Stimulated activated CD4-positive, alpha-beta T cell treated with anti-CD3 and anti-CD28 coated beads, Interleukin-15, amount 100 ng/mL, for 1 hour (primary cell): ENCODE results near the gene DLG2.
"Not testable (repeated sequence)": the region's sequence is repeated elsewhere in the genome, so short reads cannot be mapped to it uniquely, and the experiment has no call there.

ENCODE experiments used
- DNase-seq, 2 donors: peaks; one replicate each; pipeline ENCODE4 v3.0.0-alpha.2; 2020; ENCODE audit warnings: low read depth in 1 of 2, low spot score in 1 of 2

DLG2 gene

GRCh38 chr11:85346484-85346883, 280.7 kb downstream of the DLG2 start:
- no peak for DNase-seq

DNA sequence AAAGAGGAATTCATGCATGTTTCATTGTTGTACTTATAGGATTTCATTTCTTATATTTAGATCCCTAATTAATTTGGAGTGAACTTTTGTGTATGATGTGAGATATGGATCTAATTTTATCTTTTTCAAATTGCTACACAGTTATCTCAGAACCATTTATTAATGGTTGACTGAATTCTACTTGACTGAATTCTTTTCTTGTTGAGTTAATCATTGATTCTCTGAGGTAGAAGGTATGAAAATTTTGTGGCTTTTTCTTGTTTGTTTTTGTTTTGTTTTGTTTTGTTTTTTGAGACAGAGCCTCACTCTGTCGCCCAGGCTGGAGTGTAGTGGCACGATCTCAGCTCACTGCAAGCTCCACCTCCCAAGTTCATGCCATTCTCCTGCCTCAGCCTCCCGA, 286.3 kb downstream of the DLG2 start:
- DNase-seq, result not testable (repeated sequence)

DNA sequence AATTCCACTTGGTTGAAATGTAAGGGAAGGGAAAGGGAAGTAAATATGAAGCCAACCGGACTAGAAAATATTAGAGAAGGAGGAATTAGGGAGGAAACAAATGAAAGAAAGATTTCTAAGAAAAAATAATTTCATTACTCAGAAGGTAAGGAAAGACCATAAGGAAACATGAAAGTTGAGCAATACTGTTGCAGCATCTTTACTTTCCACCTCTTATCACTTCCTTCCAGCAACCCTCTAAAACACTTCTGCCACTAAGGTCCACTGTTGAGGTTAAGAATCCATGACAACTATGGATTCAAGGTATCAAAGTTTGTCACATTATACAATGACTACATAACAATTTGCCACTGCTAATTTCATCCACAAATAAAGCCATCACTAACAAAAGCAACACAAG, 308.6 kb downstream of the DLG2 start:
- DNase-seq, result no peak

DNA sequence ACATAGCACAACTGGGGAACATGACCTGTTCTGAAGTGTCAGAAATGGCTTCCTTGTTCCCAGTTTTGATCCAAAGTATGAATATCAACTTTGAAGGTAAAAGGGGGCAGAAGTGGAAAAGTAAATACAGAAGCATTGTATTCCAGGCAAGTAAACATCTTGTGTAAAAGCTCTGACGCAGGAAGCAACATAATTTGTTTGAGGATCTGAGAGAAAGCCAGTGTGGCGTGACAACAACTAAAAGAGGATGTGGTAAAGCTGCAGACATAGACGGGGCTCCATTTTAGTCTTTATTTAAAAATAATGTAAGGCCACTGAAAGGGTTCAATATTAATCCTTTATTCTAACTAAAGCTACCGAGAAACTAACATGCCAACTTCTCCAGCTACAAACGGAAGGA, 310.2 kb downstream of the DLG2 start:
- DNase-seq, result no peak

- no peak for DNase-seq
Observed at GRCh38 chr11:85313741-85314140, 313.4 kb downstream of the DLG2 start.

DNA sequence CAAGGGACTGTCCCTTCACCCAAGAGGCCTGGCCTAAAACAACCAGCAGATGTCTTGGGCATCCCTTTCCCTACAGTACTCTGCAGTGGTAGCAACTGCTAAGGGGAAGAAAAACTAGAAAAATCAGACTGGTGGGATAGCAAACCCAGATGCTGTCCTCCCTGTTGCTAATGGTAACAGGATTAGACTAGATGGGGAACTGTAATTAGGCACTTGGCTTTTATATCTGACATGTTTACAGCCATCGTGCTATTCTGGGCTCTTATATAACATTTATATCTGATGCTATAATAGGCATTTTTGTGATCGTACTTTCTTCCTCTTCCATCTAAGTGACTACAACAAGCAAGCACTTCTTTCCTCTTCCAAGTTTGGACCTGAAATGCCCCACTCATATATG, 316.7 kb downstream of the DLG2 start:
- no peak for DNase-seq

GRCh38 chr11:85307366-85307765, 319.8 kb downstream of the DLG2 start:
- DNase-seq, result no peak

GRCh38 chr11:85301895-85302678, 325.1 kb downstream of the DLG2 start:
- no peak for DNase-seq

- DNase-seq, result no peak
Observed at GRCh38 chr11:85299258-85299942, 327.7 kb downstream of the DLG2 start.

DNA sequence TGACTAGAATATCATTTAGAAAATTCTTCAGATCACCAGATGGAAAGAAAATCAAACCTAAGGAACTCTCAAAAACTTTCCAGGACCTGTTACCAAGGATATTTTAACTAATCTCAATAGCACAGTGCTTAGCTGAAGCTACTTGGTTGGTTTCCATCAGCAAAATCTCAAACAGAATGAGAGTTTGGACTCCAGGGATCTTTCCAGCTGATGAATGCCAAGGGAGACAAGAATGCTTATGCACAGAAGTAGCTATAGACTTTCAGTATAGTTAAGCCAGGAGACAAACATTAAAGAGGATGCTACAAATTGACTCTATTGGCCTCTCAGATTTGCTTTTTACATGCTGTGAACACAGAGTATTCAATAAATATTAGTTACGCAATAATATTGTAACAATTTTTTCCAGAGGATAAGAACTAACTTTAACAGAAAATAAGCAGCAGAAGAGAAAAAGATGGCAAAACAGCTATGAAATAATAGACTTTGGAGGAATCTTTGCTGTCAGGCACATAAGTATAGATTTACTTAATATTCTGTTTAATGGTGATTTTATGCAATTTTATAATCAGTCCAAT, 331.4 kb downstream of the DLG2 start:
- no peak for DNase-seq

DNA sequence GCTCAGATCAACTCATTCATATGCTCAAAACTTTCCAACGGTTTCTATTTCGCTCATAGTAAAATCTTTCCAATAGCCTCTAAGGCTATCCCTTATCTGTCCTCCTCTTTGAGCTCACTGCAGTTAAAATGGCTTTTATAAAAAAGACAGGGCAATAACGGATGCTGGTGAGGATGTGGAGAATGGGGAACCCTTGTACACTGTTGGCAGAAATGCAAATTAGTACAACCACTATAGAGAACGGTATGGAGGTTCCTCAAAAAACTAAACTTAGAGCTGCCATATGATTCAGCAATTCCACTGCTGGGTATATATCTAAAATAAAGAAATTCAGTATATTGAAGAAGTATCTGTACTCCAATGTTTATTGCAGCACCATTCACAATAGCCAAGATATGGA, 345.6 kb downstream of the DLG2 start:
- no peak for DNase-seq

DNA sequence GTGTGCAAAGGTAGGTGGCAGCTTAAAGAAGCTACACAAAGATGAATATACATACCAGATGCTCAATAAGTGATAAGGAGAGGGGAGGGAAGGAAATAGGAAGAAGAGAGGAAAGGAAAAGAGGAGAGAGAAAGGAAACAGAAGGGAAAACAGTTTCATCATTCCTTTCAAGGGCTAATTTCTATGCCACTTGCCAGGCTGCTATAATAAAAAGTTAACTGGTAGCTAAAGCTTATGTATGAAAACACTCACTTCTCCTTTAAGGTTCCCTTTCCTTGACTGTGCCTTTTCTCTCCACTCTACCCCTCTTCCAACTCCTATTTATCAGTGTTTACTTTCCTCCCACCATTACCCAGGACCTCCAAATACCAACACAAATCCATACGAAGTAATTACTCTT, 347.9 kb downstream of the DLG2 start:
- no peak for DNase-seq

DNA sequence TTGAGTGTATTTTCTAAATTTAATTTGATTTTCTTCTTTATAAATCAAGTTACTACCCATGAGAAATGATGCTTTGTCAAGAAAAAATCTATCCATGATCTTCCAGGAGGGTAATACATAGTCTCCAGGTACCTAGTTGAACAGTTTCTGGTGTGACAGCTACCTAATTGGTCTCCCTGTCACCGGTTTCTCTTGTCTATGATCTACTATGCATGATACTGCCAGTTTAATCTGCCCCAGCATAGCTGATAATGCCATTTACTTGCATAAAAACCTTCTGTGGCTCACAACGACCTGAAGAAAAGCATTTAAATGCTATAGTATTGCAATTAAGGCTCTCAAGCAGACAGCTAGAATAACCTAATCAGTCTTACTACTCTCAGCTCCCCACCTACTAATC, 349.5 kb downstream of the DLG2 start:
- DNase-seq, result no peak

- no peak for DNase-seq
Observed at GRCh38 chr11:85276332-85276731, 350.8 kb downstream of the DLG2 start.

GRCh38 chr11:85270315-85270714, 356.8 kb downstream of the DLG2 start:
- not testable (repeated sequence) for DNase-seq

- DNase-seq, result no peak
Observed at GRCh38 chr11:85269109-85269508, 358.0 kb downstream of the DLG2 start.

DNA sequence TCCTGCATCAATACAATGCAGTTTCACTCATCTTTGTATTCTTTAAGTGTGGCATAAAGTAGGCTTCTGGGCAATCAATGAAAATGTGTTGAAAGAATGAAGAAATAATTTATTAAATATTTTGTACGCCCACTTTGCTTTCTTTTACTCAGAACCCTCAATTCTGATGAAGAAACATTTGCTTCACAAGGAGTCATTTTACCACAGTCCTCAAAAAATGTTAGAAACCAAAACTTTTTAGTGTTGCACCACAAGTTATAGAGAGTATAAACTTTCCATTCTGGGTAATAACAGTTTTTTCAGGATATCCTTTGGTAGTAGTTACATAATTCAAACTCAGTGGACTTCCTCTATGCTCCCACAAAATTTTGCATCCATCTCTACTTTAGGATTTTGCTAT, 360.5 kb downstream of the DLG2 start:
- DNase-seq, result no peak

- DNase-seq, result no peak
Observed at GRCh38 chr11:85263328-85263727, 363.8 kb downstream of the DLG2 start.

DNA sequence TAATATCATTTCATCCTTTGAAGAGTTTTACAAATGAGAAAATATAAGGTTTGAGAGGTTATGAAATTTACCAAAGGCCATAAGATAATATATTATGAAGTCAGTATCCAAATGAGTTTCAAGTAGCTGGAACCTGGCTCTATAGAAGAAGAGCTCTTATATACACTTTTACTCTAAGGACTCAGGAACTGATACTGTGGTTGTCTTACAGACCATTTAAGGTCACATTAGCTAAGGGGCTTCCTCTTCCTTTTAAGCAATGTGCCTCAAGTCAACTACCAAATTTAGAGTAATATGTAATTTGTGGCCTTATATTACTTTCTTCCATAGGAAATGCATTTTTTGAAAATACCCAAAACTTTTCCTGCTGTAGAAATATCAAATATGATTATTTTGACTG, 369.3 kb downstream of the DLG2 start:
- no peak for DNase-seq

DNA sequence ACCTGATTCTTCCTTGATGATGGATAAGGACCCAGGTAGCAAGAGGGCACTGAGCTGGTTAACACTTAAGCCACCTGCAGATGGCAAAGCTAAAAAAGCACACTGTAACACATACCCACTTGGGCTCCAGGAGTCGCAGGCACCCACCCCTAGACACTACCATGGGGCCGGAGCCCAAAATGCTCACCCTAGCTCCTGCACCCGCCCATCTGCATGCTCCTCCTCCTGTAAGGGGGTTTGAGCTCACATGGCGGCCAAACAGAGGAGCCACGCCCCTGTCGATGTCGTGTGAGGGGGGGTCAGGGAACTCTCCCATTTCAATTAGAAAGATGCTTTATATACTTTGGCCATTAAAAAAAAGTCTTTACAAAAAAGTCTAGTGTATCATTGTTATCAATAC, 370.7 kb downstream of the DLG2 start:
- no peak for DNase-seq

- no peak for DNase-seq
Observed at GRCh38 chr11:85249482-85249881, 377.7 kb downstream of the DLG2 start.

GRCh38 chr11:85247797-85248196, 379.3 kb downstream of the DLG2 start:
- DNase-seq, result no peak
